HepG2 (cell line): Measurements from ENCODE around the gene AFTPH.

Experiments used
- ARHGAP35 ChIP-seq: sonication (generic); formaldehyde crosslinking; IDR thresholded peaks from 2 replicates; pipeline ENCODE4 v1.9.0; 2022; ENCODE audit warnings: mild to moderate bottlenecking, inconsistent platforms, moderate library complexity, missing genetic modification reagents, borderline replicate concordance
- EZH2 ChIP-seq: conservative IDR thresholded peaks from 2 replicates; pipeline ENCODE4 v1.6.1; 2012; ENCODE audit warnings: mild to moderate bottlenecking, low read depth, low read length, moderate library complexity
- POLR2A ChIP-seq, 2 experiments: IDR thresholded peaks; 2 replicates each; pipeline ENCODE4 v1.6.1; 2011; ENCODE audit warnings: low read depth in 2 of 2, low read length in 2 of 2, mild to moderate bottlenecking in 1 of 2, moderate library complexity in 1 of 2; ENCODE audit not compliant: insufficient read depth in 1 of 2
- REXO4 ChIP-seq: sonication (generic); formaldehyde crosslinking; IDR thresholded peaks from 2 replicates; pipeline ENCODE4 v1.8.0; 2022; ENCODE audit warnings: missing genetic modification reagents, mild to moderate bottlenecking, borderline replicate concordance
- SALL2 ChIP-seq: sonication (generic); formaldehyde crosslinking; IDR thresholded peaks from 2 replicates; pipeline ENCODE4 v1.8.1; 2023; ENCODE audit warnings: mild to moderate bottlenecking, missing genetic modification reagents, inconsistent platforms
- TF ChIP-seq, protein P1 (sequence below): sonication (generic); formaldehyde crosslinking; IDR thresholded peaks from 2 replicates; pipeline ENCODE4 v1.4.0; 2020; ENCODE audit warnings: missing genetic modification reagents
- TF ChIP-seq, protein P2 (sequence below): sonication (generic); formaldehyde crosslinking; IDR thresholded peaks from 2 replicates; pipeline ENCODE4 v1.9.0; 2021; ENCODE audit warnings: missing genetic modification reagents, mild to moderate bottlenecking, borderline replicate concordance

DNA sequence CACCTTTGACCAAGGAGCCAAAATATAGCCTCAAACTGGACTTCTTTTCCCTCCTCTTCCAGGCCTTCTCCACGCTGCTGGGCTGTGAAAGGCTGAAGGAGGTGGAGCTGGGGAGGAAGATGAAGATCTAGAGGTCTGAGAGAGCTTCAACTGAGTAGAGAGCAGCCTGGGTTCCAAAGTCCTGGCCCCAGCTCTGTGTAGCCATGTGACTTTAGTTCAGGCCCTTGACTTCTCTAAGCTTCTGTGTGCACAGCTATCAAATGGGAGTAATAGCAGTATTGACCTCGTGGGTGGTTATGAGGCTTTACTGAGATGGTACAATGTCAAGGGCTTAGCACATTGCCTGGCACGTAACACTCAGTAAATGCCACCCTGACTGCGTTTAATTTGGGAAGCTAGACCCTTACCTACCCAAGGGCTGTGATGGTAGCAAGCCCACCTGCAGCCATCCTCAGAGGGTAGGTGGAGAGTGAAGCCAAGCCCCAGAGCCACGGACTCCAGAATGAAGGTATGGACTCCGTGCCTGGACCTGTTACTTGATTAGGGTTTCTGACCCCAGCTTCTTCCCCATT, 91.2 kb downstream of the AFTPH start:
- TF ChIP-seq, protein P1, sequence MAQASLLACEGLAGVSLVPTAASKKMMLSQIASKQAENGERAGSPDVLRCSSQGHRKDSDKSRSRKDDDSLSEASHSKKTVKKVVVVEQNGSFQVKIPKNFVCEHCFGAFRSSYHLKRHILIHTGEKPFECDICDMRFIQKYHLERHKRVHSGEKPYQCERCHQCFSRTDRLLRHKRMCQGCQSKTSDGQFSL (CRISPR knock-in tag): no peak
- TF ChIP-seq, protein P2, sequence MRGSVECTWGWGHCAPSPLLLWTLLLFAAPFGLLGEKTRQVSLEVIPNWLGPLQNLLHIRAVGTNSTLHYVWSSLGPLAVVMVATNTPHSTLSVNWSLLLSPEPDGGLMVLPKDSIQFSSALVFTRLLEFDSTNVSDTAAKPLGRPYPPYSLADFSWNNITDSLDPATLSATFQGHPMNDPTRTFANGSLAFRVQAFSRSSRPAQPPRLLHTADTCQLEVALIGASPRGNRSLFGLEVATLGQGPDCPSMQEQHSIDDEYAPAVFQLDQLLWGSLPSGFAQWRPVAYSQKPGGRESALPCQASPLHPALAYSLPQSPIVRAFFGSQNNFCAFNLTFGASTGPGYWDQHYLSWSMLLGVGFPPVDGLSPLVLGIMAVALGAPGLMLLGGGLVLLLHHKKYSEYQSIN (CRISPR knock-in tag): no peak
- TF ChIP-seq POLR2A (IDR thresholded peaks at IDR 0.05; ENCODE audit: insufficient read depth in 1 of 2, low read depth in 2 of 2, low read length in 2 of 2): no peak
- no peak for TF ChIP-seq SALL2 (CRISPR knock-in tag)
- TF ChIP-seq EZH2: no peak
- TF ChIP-seq ARHGAP35 (CRISPR knock-in tag): no peak
- TF ChIP-seq REXO4 (CRISPR knock-in tag): no peak
